Measurements from ENCODE around the gene CARNS1. TPM values are rescaled to one million over a fixed set of nuclear protein-coding genes. Genes with fewer than 3 reads are reported as not detected.

Gene CARNS1
- total and polyA plus RNA-seq, 12 donors = 0.55 to 26.6 (median 17.4) TPM

DNA sequence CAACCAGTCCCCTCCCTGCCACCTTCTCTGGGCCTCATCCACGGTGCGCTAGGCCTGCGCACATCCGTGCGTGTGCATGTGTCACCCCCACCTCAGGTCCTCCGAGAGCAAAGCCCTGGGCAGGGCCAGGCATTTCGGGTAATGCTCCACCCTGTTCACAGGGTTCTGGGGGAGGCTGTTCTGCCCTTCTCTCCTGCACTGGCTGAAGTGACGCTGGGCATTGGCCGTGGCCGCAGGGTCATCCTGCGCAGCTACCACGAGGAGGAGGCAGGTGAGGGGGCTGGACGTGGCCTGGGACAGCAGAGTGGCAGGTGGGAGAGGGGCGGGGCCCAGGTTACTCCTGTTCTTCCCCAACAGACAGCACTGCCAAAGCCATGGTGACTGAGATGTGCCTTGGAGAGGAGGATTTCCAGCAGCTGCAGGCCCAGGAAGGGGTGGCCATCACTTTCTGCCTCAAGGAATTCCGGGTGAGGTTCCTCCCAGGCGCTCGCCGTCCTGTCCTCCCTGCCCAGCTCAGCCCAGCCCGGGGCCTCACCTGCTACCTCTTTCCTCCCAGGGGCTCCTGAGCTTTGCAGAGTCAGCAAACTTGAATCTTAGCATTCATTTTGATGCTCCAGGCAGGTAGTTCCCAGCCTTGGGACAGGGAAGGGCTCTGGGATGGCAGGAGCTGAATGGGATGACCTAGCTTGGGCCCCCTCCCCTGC is 19.8 kb upstream of the CARNS1 start:
- intact Hi-C loops (cut with DNase I) = loop anchor here in 2 of 10 donors (2.0 to 10.0 kb wide), 2 partner anchors 109 to 111 kb away; partner anchors contain the start of genes CDK2AP2 (in 1 of the 2) and PITPNM1 (in 1 of the 2)
- Histone ChIP-seq H3K9me3 (no peaks in the 10 kb centered on the region), H3K4me3 (no peak overlapping the region), H3K27me3 (no peaks in the 10 kb centered on the region), H3K36me3 (peaks cover 0 to 65% (median 26%) of the 10 kb centered on the region in 9 donors), H3K27ac (no peak overlapping the region), H3K4me1 (peaks cover 4 to 59% (median 49%) of the 10 kb centered on the region in 9 donors)
- no peak for ATAC-seq
- TF ChIP-seq, protein P1, sequence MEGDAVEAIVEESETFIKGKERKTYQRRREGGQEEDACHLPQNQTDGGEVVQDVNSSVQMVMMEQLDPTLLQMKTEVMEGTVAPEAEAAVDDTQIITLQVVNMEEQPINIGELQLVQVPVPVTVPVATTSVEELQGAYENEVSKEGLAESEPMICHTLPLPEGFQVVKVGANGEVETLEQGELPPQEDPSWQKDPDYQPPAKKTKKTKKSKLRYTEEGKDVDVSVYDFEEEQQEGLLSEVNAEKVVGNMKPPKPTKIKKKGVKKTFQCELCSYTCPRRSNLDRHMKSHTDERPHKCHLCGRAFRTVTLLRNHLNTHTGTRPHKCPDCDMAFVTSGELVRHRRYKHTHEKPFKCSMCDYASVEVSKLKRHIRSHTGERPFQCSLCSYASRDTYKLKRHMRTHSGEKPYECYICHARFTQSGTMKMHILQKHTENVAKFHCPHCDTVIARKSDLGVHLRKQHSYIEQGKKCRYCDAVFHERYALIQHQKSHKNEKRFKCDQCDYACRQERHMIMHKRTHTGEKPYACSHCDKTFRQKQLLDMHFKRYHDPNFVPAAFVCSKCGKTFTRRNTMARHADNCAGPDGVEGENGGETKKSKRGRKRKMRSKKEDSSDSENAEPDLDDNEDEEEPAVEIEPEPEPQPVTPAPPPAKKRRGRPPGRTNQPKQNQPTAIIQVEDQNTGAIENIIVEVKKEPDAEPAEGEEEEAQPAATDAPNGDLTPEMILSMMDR (IDR thresholded peaks at IDR 0.05) = no peak
- no peak for DNase-seq
- WGBS, 2 donors = 86 to 87% methylated on average over 19 of the region's 19 CpGs

- H3K9me3 ChIP-seq = no peaks in the 10 kb centered on the region
- TF ChIP-seq, protein P1 (IDR thresholded peaks at IDR 0.05) = no peak
- H3K4me1 ChIP-seq = peaks cover 4 to 57% (median 46%) of the 10 kb centered on the region in 9 donors
- H3K27me3 ChIP-seq = no peaks in the 10 kb centered on the region
- DNase-seq (no peak), ATAC-seq (no peak)
- 93% methylated on average over 7 of the region's 7 CpGs for WGBS, 2 donors
- peak overlapping the region in 1 of 10 donors; percentile 21 for H3K27ac ChIP-seq
- H3K4me3 ChIP-seq = no peak overlapping the region
- H3K36me3 ChIP-seq = peaks cover 0 to 65% (median 26%) of the 10 kb centered on the region in 9 donors
- intact Hi-C loops (cut with DNase I) = loop anchor here in 2 of 10 donors (2.0 to 10.0 kb wide), 2 partner anchors 109 to 111 kb away; partner anchors contain the start of genes CDK2AP2 (in 1 of the 2) and PITPNM1 (in 1 of the 2)
These were observed 19.3 kb upstream of the CARNS1 start for GRCh38 chr11:67396259-67396581.

GRCh38 chr11:67396587-67397389 is 18.7 kb upstream of the CARNS1 start:
- Histone ChIP-seq H3K4me1 (peaks cover 4 to 57% (median 44%) of the 10 kb centered on the region in 9 donors), H3K27me3 (no peaks in the 10 kb centered on the region), H3K27ac (peak overlapping the region in 4 of 10 donors; percentile 1 to 56 (median 22)), H3K9me3 (no peaks in the 10 kb centered on the region), H3K4me3 (no peak overlapping the region), H3K36me3 (peaks cover 0 to 65% (median 26%) of the 10 kb centered on the region in 9 donors)
- intact Hi-C loops (cut with DNase I) = loop anchor here in 2 of 10 donors (2.0 to 10.0 kb wide), 2 partner anchors 108 to 110 kb away; partner anchors contain the start of genes CDK2AP2 (in 1 of the 2) and PITPNM1 (in 1 of the 2)
- WGBS, 2 donors = 54 to 56% methylated on average over 13 of the region's 13 CpGs
- ATAC-seq = no peak
- TF ChIP-seq, protein P1 (IDR thresholded peaks at IDR 0.05) = no peak
- no peak for DNase-seq

DNA sequence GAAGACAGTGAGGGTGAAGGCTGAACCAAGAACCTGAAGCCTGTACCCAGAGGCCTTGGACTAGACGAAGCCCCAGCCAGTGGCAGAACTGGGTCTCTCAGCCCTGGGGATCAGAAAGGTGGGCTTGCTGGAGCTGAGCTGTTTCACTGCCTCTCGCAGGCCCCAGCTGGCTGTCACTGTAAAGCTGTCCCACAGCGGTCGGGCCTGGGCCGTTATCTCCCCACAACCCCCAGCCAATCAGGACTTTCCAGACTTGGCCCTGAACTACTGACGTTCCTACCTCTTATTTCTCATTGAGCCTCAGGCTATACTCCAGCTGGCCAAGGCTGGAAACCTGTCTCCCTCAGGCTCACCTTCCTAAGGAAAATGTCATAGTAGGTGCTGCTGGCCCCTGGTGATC is 17.9 kb upstream of the CARNS1 start:
- ATAC-seq (no peak), DNase-seq (no peak)
- no peak overlapping the region for H3K4me3 ChIP-seq
- H3K27me3 ChIP-seq = no peaks in the 10 kb centered on the region
- peak overlapping the region in 2 of 10 donors; percentile 24 to 56 for H3K27ac ChIP-seq
- TF ChIP-seq, protein P1 (IDR thresholded peaks at IDR 0.05) = no peak
- H3K36me3 ChIP-seq = peaks cover 0 to 65% (median 26%) of the 10 kb centered on the region in 9 donors
- 42 to 66% methylated on average over 6 of the region's 6 CpGs for WGBS, 2 donors
- H3K9me3 ChIP-seq = no peaks in the 10 kb centered on the region
- intact Hi-C loops (cut with DNase I) = loop anchor here in 2 of 10 donors (2.0 to 10.0 kb wide), 2 partner anchors 107 to 109 kb away; partner anchors contain the start of genes CDK2AP2 (in 1 of the 2) and PITPNM1 (in 1 of the 2)
- peaks cover 2 to 59% (median 45%) of the 10 kb centered on the region in 9 donors for H3K4me1 ChIP-seq
